A549 (cell line): ENCODE data around the gene GDF7. TPM values are rescaled to one million over a fixed set of nuclear protein-coding genes. Genes with fewer than 3 reads are reported as not detected.

Experiments used
- ATAC-seq, 2 experiments: fragments of 200-7000 bp in 1 of 2; fragments of >200 bp in 1 of 2; cut with Nextera tagmentation in 1 of 2; cut with Tn5 transposase in 1 of 2; 3 replicates each; pipeline versions ENCODE4 v1.8.0 to v1.9.1; 2018 to 2020; ENCODE audit warnings: mild to moderate bottlenecking in 1 of 2, moderate library complexity in 1 of 2
- CTCF ChIA-PET: fragments of 300-600 bp; sonication (Branson Sonifier 250); formaldehyde crosslinking; extraction: SDS; loops from one replicate; lab custom pipeline; 2021; ENCODE audit warnings: antibody characterized with exemption, inconsistent platforms; lab: Yijun Ruan, JAX
- POLR2A ChIA-PET: fragments of 350-600 bp; formaldehyde crosslinking; extraction: SDS; loops from one replicate; lab custom pipeline; 2021; ENCODE audit warnings: antibody characterized with exemption, inconsistent platforms; lab: Yijun Ruan, JAX
- DNase-seq, 2 experiments: peaks; one replicate each; pipeline versions ENCODE4 v3.0.0 to v3.0.0-alpha.2; 2011 to 2016; ENCODE audit warnings: low read depth in 1 of 2, low spot score in 1 of 2
- FAIRE-seq: peaks from 2 replicates; lab custom pipeline; 2011; peaks lifted over from hg19 to GRCh38; lab: Jason Lieb, UNC
- H3K27ac ChIP-seq, 2 experiments: fragments of >200 bp; sonication (Bioruptor Twin); formaldehyde crosslinking; 3 replicates each; pipeline ENCODE4 v1.5.1; 2016 to 2017
- H3K4me1 ChIP-seq: fragments of >200 bp; sonication (Bioruptor Twin); formaldehyde crosslinking; 3 replicates; pipeline ENCODE4 v1.6.1; 2016
- H3K4me2 ChIP-seq: fragments of >200 bp; sonication (Bioruptor Twin); formaldehyde crosslinking; 3 replicates; pipeline ENCODE4 v1.6.1; 2016
- H3K4me3 ChIP-seq: fragments of >200 bp; sonication (Bioruptor Twin); formaldehyde crosslinking; 3 replicates; pipeline ENCODE4 v1.5.1; 2016
- H3K9me3 ChIP-seq: fragments of >200 bp; sonication (Bioruptor Twin); formaldehyde crosslinking; 3 replicates; pipeline ENCODE4 v1.6.1; 2016
- CEBPB ChIP-seq, 2 experiments: fragments of >200 bp in 1 of 2; sonication (Bioruptor Twin) in 1 of 2; formaldehyde crosslinking in 1 of 2; IDR thresholded peaks; 2 replicates each; pipeline ENCODE4 v1.6.1; 2012 to 2016
- CHD2 ChIP-seq: fragments of 150-350 bp; IDR thresholded peaks from 2 replicates; pipeline ENCODE4 v1.6.1; 2014; ENCODE audit warnings: low read length; ENCODE audit not compliant: partially characterized antibody
- CHD4 ChIP-seq: fragments of 200-600 bp; sonication (generic); IDR thresholded peaks from 2 replicates; pipeline ENCODE4 v1.6.1; 2016; ENCODE audit warnings: antibody characterized with exemption, mild to moderate bottlenecking, borderline replicate concordance
- EHMT2 ChIP-seq: fragments of 200-600 bp; sonication (generic); IDR thresholded peaks from 2 replicates; pipeline ENCODE4 v1.6.1; 2016; ENCODE audit warnings: antibody characterized with exemption, low read depth, mild to moderate bottlenecking, moderate library complexity
- EP300 ChIP-seq, 2 experiments: fragments of >200 bp; sonication (Bioruptor Twin); formaldehyde crosslinking; IDR thresholded peaks; 2 replicates in 1 of 2; 3 replicates in 1 of 2; pipeline ENCODE4 v1.6.1; 2016 to 2017
- HMGXB4 ChIP-seq: fragments of 250-450 bp; sonication (Bioruptor Pico); IDR thresholded peaks from 2 replicates; pipeline ENCODE4 v1.5.0; 2021; ENCODE audit warnings: mild to moderate bottlenecking, moderate library complexity, borderline replicate concordance
- HOXA7 ChIP-seq: fragments of 250-450 bp; sonication (Bioruptor Pico); IDR thresholded peaks from 2 replicates; pipeline ENCODE4 v1.5.0; 2020; ENCODE audit warnings: mild to moderate bottlenecking, moderate library complexity
- HOXB13 ChIP-seq: fragments of 250-450 bp; sonication (Bioruptor Pico); IDR thresholded peaks from 2 replicates; pipeline ENCODE4 v1.5.0; 2020; ENCODE audit warnings: low read depth, mild to moderate bottlenecking, moderate library complexity
- JUN ChIP-seq, 2 experiments: fragments of >200 bp; sonication (Bioruptor Twin); formaldehyde crosslinking; IDR thresholded peaks; 2 replicates in 1 of 2; 3 replicates in 1 of 2; pipeline ENCODE4 v1.6.1; 2016 to 2017
- JUNB ChIP-seq: fragments of >200 bp; sonication (Bioruptor Twin); formaldehyde crosslinking; IDR thresholded peaks from 2 replicates; pipeline ENCODE4 v1.6.1; 2016
- KDM1A ChIP-seq: fragments of 200-600 bp; sonication (generic); IDR thresholded peaks from 2 replicates; pipeline ENCODE4 v1.6.1; 2016; ENCODE audit warnings: low read depth, mild to moderate bottlenecking
- NPAS2 ChIP-seq: fragments of 250-450 bp; sonication (Bioruptor Pico); IDR thresholded peaks from 2 replicates; pipeline ENCODE4 v1.8.0; 2022; ENCODE audit warnings: mild to moderate bottlenecking, moderate library complexity, borderline replicate concordance
- POLR2A ChIP-seq: IDR thresholded peaks from 2 replicates; pipeline ENCODE4 v1.6.1; 2012; ENCODE audit warnings: mild to moderate bottlenecking, low read length
- RAD21 ChIP-seq, 2 experiments: fragments of >200 bp in 1 of 2; sonication (Bioruptor Twin) in 1 of 2; formaldehyde crosslinking in 1 of 2; IDR thresholded peaks in 1 of 2; conservative IDR thresholded peaks in 1 of 2; 2 replicates in 1 of 2; 3 replicates in 1 of 2; pipeline ENCODE4 v1.6.1; 2012 to 2018; ENCODE audit warnings: inconsistent platforms in 1 of 2
- RNF2 ChIP-seq: fragments of 200-600 bp; sonication (generic); IDR thresholded peaks from 2 replicates; pipeline ENCODE4 v1.6.1; 2016; ENCODE audit warnings: low read depth, mild to moderate bottlenecking, antibody characterized with exemption, moderate library complexity, borderline replicate concordance
- TP53 ChIP-seq: fragments of 250-450 bp; sonication (Bioruptor Pico); IDR thresholded peaks from 2 replicates; pipeline ENCODE4 v1.5.0; 2021; ENCODE audit warnings: mild to moderate bottlenecking, moderate library complexity
- USF2 ChIP-seq: fragments of 450-650 bp; IDR thresholded peaks from 2 replicates; pipeline ENCODE4 v1.6.1; 2014; ENCODE audit warnings: antibody characterized with exemption
- ZFP36 ChIP-seq: fragments of 450-650 bp; IDR thresholded peaks from 2 replicates; pipeline ENCODE4 v1.6.1; 2014; ENCODE audit warnings: borderline replicate concordance; ENCODE audit not compliant: partially characterized antibody
- WGBS: methylation state at CpG from one replicate; pipeline ENCODE4 v1.1.6; 2017; ENCODE audit errors: missing lambda C conversion rate; 5-methylcytosine and 5-hydroxymethylcytosine counted together
- polyA plus RNA-seq, 4 experiments: library from polyadenylated mRNA; depleted of rRNA in 3 of 4; stranded (reverse); fragments of >200 nt; fragmentation: RNase III in 1 of 4; extraction: RNeasy Plus Mini Kit Qiagen cat#74134 plus additional on column Dnase treatment in 1 of 4; gene quantifications; 2 replicates in 3 of 4; 3 replicates in 1 of 4; pipeline ENCODE4 v1.2.3, GENCODE V29; 2011 to 2017
- TF ChIP-seq, protein P1 (sequence below): fragments of >200 bp; sonication (Bioruptor Twin); formaldehyde crosslinking; IDR thresholded peaks from 3 replicates; pipeline ENCODE4 v1.5.1; 2016

GDF7 gene
- polyA plus RNA-seq, 2 of the 4 experiments (the other 2 are of a cell fraction), result 0.03 to 0.05 TPM

DNA sequence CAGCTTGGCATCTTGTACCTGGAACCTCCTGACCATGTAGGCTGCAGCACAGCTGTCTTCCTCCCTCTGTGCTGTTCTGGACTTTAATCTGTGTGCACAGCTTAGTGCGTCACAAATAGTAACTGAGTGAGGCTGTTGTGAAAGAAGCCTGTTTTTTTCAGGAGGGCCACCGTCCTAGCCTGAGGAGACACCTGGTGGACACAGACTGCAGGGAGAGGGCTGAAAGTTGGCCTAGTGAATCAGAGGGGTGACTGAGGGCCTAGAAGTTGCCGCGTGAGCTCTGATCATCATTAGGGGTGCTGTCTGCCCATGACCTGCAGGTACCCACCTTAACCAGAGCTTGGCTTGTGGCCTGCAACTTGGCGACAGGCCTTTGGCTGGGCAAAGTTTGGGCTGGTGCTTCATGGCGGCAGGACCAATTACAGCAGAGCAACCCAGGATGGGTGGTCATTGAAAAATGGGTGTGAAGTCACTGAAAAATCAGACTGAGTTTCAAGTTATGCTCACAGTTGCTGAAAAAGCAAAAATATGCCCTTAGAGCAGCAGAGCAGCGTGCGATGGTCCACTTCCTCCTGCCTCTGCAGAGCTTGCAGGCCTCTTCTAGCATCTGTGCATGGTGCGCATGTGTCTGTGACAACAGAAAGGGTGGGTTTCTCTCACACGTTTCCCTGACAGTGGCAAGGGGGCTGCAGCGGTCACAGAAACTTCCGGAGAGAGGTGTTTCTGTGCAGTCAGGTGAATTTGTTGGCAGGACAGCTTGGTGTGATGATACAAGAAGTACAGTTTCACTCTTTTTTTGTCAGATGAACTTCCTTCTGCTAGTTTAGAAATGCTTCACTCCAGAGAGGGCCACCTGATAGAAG lies 9.6 kb downstream of the GDF7 start:
- Histone ChIP-seq H3K4me1 (peaks cover 21% of the 10 kb centered on the region), H3K4me2 (peak overlapping the region; percentile 40), H3K27ac (peak overlapping the region in 1 of 2 experiments; percentile 33; a peak in 1 of 6 replicates), H3K4me3 (no peak overlapping the region), H3K9me3 (no peaks in the 10 kb centered on the region)
- DNase-seq (peak in 1 of 2 experiments; percentile 62), FAIRE-seq (no peak), ATAC-seq (peak; percentile 52 to 66)
- TF ChIP-seq USF2 (no peak), CHD4 (no peak), ZFP36 (no peak), EHMT2 (no peak), POLR2A (no peak), RAD21 (conservative IDR thresholded peaks at IDR 0.05 in 1 of 2, IDR thresholded peaks at IDR 0.05 in 1 of 2) (0 out of 5 replicates have a peak, but pooled peaks have one; percentile 22 to 28), HOXB13 (CRISPR knock-in tag) (no peak)
- TF ChIP-seq, protein P1, sequence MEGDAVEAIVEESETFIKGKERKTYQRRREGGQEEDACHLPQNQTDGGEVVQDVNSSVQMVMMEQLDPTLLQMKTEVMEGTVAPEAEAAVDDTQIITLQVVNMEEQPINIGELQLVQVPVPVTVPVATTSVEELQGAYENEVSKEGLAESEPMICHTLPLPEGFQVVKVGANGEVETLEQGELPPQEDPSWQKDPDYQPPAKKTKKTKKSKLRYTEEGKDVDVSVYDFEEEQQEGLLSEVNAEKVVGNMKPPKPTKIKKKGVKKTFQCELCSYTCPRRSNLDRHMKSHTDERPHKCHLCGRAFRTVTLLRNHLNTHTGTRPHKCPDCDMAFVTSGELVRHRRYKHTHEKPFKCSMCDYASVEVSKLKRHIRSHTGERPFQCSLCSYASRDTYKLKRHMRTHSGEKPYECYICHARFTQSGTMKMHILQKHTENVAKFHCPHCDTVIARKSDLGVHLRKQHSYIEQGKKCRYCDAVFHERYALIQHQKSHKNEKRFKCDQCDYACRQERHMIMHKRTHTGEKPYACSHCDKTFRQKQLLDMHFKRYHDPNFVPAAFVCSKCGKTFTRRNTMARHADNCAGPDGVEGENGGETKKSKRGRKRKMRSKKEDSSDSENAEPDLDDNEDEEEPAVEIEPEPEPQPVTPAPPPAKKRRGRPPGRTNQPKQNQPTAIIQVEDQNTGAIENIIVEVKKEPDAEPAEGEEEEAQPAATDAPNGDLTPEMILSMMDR, result peak; percentile 25
- ChIA-PET POLR2A (interaction anchor here (0.7 to 1.7 kb wide), 3 partner anchors 15 to 230 kb away, joined by 4 to 7 read pairs (median 6); partner anchors contain the start of genes LDAH and RHOB), CTCF (interaction anchor here (0.6 to 10.3 kb wide), 14 partner anchors 8 to 441 kb away, joined by 3 to 191 read pairs (median 5); partner anchors contain the start of genes GDF7 and HS1BP3)
- WGBS, result 81% methylated on average over 12 of the region's 12 CpGs

DNA sequence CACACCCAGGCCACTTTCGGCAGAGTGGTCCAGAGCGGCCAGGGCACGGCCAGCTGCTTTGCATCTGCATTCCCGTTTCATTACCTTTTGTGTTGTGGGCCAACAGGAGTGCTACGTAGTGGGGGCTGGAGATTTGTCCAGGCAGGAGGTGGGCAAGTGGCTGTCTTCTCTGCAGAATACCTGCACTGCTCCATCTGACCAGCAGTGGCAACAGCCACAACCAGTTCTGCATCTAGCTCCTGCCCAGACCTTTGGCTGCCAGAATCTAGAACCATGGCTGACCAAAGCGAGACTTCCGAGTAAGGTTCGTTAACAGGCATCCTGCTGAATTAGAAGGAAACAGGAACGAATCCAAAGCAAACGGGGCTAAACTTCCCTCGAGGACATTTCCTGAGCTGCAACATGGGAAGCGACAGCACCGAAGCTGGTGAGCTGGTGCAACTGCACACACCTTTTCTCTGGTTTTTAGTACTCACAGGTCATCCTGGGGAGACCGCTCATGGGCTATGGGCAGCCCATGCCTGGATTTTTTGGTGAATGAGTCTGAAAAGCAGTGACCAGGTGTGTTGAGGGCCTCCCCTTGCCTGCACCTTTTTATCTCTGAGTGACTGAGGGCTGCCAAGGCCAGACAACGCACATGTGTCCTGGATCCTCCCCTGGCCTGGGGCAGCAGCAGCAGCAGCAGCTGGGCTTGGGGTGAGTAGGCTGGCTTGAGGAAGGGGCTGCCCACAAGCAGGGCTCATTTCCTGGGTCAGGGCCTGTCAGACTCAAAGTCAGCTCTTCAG lies 10.5 kb downstream of the GDF7 start:
- FAIRE-seq (no peak), DNase-seq (no peak), ATAC-seq (peak; percentile 52 to 67; a peak in 5 of 6 replicates)
- Histone ChIP-seq H3K4me3 (no peak overlapping the region), H3K9me3 (no peaks in the 10 kb centered on the region), H3K4me2 (no peak overlapping the region), H3K27ac (no peak overlapping the region), H3K4me1 (peaks cover 21% of the 10 kb centered on the region)
- POLR2A ChIA-PET, result interaction anchor here (1.2 kb wide), 1 partner anchor 231 kb away, joined by 3 read pairs; the partner anchor contains the start of gene RHOB
- CTCF ChIA-PET, result interaction anchor here (0.9 to 10.3 kb wide), 9 partner anchors 12 to 285 kb away, joined by 3 to 191 read pairs (median 4); partner anchors contain the start of gene GDF7
- TF ChIP-seq, protein P1, result 0 out of 3 replicates have a peak, but pooled peaks have one; percentile 6
- TF ChIP-seq CHD2, result no peak
- 85% methylated on average over 15 of the region's 15 CpGs for WGBS

DNA sequence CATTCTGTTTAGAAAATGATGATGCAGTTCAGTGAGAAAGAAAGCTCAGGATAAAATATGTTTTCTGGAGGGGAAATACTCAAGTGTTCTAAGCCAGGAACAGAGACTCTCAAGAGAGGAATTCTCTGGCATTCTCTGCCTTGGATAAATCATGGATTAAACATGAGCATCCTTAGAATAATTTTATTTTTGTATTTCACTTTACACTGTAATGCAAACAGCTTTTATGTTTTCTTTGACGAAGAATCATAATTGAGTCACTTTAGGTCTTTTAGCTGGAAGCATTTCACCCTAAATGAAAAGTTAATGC lies 11.1 kb downstream of the GDF7 start:
- no peak overlapping the region for H3K4me3 ChIP-seq
- ChIA-PET CTCF (interaction anchor here (0.8 to 10.3 kb wide), 8 partner anchors 14 to 352 kb away, joined by 3 to 191 read pairs (median 4); partner anchors contain the start of gene GDF7), POLR2A (interaction anchor here (1.2 kb wide), 1 partner anchor 231 kb away, joined by 3 read pairs; the partner anchor contains the start of gene RHOB)
- no peak for FAIRE-seq
- no peak for DNase-seq
- no peak for ATAC-seq
- no peak overlapping the region for H3K4me2 ChIP-seq
- H3K9me3 ChIP-seq, result no peaks in the 10 kb centered on the region
- H3K4me1 ChIP-seq, result peaks cover 21% of the 10 kb centered on the region
- H3K27ac ChIP-seq, result no peak overlapping the region
- 93% methylated on average over 1 of the region's 1 CpG for WGBS
- TF ChIP-seq JUNB (no peak), RNF2 (no peak), KDM1A (no peak), NPAS2 (CRISPR knock-in tag) (no peak), EP300 (IDR thresholded peaks at IDR 0.05) (no peak), CEBPB (IDR thresholded peaks at IDR 0.05) (no peak), TP53 (CRISPR knock-in tag) (no peak), CHD2 (no peak), JUN (IDR thresholded peaks at IDR 0.05) (no peak), HOXA7 (CRISPR knock-in tag) (no peak), HMGXB4 (CRISPR knock-in tag) (no peak)
- TF ChIP-seq, protein P1, result no peak
